GM19328 (cell line): ENCODE measurements around the gene PAX2.

Source experiments
- ATAC-seq: cut with Tn5 transposase; IDR thresholded peaks from one replicate; pipeline ENCODE4 v1.9.1; 2021; ENCODE audit warnings: mild to moderate bottlenecking, moderate library complexity; ENCODE audit not compliant: unreplicated experiment

The PAX2 gene

DNA sequence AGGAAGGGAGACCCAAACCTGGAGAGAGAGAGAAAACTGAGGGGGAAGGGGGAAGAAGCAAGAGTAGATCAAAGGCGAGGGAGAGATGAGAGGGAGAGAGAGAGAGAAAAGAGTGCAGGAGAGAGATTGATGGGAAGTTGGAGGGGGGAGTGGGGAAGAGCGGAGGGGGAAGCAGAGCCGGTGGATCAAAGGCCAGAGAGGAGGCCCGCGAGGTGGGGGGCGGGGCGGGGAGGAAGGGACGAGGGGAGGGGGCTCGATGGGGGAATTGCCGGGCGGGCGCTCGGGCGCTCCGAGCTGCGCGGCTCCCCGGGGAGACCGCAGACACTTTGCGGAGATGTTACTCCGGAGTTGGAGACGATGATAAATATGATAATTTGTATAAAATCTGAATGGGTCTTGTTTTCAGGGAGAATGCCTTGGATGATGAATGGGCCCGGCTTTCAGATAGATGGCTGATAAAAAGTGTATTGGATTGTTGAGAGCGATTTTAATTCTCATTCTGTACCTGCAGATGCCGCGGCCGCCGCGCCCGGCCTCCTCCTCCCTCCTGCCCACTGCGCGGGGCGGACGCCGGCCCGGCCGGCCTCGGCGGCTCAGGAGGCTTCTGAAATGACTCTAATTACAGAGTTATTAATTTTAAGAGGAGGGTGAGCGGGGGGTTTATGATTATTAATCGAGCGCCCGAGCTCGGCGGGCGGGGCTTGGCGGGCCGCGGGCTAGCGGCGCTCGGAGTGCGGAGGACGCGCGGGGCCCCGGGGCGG lies 21.4 kb upstream of the PAX2 start:
- ATAC-seq, result no peak

DNA sequence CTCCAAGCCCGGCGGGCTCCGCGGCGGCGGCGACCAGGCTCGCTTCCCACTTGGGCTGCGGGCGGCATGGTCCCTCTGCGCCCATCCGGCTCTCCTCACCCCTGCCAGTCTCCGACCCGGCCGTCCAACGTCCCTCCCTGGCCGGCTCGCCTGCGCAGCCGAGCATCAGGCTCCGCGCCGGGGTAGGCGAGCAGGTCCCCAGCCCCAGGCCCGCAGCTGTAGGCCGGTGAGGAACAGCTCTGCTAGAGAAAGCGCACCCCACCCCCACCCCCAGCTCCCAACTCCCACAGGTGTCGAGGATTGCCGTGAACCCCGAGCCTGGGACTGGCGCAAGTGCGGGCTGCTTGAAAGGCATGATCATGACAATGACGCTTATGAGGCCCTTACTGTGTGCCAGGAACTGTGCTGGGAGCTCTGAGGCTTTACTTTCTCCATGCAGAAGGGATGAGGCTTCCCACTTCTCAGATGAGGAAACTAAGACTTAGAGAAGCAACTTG lies 20.8 kb upstream of the PAX2 start:
- no peak for ATAC-seq

DNA sequence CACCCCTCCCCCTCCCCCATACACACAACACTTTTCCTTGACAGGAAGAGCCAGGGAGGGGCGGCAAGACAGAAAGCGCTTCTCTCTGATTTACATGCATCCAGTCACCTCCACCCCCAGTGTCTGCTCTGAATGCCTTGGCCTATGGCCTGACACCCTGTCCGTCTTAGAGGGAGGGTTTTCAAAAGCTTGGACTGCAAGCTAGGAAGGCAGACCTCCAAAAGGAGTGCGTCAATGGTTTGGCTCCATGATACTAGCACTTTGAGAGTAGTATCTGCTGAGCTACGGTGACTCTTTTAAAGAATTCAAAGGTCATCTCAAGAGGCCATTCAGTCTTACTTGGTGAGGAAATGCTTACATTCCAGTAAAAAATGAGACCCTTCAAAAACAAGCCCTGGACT lies 20.3 kb upstream of the PAX2 start:
- ATAC-seq, result no peak

DNA sequence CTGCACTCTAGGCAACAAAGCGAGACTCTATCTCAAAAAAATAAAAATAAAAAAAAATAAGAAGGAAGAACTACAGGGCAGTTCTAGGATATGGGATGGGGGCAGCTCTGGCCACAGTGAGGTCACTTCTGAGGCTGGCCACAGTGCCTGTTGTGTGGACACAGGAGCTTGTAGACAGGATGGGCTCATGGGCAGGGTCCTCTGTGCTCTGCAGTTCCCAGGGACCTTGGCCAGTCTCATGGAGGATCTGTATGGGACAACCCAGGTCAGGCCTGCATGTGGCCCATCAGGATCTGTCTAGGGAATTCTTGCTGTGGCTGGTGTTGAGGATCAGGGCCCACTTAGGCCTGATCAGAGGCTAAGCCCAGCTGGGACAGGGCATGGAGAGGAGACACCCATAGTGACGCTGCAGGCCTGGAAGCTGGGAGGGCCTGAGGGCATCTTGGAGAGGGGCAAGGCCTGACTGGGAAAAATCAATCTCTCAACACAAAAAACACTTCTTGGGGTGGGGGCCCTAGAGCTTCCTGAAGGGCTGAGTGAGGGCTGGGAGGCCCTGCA lies 19.4 kb upstream of the PAX2 start:
- no peak for ATAC-seq

DNA sequence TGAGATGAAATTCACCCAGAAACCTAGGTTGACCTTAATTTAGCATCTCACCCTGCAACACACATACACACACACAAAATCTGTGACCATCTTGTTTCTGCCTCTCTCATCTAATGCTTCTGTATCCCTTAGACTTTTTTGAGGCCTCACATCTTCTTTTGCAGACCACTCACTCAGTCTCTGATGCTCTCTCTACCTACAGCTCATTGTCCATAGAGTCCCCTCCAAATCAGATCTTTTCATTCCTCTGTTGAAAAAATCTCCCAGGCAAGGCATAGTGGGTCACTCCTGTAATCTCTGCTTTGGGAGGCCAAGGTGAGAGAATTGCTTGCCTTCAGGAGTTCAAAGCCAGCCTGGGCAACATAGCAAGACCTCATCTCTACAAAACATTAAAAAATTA lies 17.6 kb upstream of the PAX2 start:
- no peak for ATAC-seq

DNA sequence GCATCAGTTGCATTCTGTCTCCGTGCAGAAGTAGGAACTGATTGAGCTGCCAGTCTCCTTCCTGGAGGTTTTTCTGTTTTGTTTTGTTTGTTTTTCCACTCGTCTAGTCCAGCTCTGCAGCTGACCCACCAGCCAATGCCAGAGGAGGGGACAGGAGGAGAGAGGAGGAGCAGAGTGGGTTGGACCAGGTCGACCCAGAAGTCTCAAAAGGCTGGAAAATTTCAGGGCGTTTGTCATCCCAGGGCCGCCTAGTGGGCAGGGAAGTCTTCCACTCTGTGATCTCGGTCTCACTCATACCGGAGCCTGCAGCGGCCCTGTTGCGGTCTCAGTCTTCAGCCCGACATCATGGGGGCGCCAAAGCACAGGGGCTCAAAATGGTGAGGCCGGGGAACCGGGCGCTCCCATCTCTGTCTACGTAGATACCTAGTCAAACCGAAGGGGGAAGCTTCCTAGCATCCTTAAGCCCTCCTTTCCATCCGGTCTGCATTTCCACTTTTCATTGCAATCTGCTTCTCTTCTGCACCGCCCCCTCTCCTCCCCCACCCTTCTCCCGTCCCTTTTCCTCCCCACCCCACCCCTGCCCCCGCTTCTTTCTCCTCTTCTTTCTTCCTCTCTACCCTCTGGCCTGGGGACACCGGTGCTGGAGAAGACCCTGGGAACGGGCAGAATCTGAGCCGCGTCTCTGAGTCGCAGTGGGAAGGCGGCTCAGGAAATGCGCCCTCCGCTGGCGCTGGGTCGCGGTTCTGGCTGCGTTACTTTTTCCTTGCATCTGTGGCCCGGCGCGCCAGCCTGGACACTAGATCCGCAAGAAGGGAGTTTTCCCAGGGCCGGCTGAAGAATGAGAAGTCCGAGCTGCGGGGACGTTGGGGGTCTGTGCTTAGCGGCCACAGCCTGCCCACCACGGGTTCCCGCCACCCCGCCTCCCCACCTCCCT lies 16.2 kb upstream of the PAX2 start:
- no peak for ATAC-seq

DNA sequence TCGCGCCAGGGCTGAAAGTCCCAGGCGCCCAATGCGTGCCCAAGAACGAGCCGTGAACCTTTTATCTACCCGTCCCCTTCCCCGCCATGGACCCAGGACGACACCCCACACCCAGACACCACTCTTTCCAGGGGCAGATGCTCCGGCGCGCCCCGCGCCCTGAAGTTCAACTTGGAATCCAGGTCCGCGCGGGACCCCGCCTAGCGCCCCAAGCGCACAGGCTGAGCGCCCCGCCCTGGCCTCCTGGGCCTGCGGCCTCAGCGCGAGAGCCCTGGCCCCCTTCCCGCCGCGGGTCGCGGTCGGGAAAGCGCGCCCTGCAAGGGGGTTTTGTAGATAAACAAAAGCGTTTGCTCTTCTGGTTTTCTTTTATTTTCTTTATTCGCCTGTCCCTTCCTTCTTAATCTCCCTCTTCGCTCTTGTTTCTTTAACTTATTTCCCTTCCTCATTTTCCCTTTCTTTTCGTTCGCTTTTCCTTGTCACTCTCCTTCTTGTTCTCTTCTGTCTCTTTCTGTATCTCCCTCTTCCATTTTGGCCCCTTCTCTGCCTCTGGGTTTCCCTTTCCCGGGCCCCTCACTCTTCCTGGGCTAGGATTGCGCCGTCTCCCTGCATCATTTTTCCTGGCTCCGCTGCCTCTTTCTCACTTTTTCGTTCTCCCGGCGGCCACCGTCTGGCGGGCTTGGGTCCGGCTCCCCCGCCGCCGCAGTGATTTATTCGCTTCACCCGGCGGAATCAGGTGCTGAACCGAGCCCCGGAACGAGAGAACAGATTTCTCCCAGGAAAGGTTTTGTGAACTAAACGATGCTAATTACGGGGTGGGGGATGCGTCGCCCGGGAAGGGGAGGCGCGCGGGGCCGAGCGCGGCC lies 15.3 kb upstream of the PAX2 start:
- ATAC-seq, result no peak

DNA sequence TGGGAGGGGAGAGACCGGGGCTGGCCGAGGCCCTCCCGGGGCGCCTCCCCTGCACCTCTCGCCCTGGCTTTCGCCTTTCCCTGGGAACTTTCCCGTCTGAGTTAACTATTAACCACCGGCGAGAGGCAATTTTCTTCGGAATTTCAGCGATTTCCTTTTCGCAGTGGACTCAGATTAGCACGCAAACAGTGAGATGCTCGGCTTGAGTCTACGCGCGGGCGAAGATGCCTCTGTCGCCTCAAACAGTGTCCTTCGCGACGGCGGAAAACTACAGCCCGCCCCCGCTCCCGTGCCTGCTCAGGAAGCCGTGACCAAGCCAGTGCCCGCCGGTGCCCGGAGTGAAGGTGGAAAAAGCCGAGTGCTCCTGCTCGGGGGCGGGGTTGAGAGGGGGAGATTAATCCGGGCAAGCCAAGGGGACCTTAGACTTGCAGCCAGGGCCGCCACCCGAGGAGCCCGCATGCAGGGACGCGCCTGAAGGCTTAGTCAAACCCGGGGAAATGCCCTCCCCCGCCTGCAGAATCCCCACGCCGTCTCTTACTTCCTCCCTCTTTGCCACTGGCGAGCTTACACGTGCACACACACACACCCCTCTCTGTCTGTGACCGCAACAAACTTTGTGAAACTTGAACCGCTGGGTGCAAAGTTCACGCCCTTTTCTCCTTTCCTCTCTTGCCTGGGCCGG lies 14.5 kb upstream of the PAX2 start:
- no peak for ATAC-seq

DNA sequence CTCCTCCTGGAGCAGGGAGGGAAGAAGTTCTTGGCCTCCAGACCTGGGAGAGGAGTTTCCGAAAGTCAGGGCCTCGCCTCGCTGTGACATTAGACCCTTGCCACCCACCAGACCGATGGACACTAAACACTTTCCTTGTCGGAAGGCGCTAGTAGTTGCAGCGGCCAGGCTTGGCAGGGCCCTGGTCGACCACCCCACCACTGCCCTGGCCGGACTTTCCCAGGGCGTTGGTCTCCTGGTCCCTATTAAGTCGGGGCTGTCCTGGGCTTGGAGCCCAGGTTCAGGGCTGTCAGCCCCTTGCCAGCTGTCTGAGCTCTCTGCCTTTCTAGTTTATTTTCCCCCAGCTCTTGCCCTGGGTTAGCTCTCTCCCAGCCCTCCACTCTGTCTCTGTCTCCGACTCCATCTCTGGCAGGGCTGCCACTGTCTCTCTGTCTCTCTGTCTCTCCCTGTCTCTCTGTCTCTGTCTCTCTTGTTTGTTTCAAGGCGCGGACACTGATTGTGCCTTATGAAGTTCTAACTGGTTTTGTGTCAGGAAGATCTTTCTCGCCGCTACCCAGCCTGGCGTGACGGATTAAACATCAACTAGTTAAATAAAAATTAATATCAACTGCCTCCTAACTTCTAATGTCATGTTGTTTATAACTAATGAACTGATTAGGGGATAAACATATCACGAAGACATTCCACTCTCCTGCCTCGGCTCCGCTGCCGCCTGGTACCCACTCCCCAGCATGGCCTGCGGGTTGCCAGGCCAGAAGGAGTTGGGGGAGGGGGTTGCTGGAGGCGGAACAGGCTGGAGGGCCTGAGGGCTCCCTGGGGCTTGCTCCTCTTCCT lies 13.8 kb upstream of the PAX2 start:
- ATAC-seq, result no peak

DNA sequence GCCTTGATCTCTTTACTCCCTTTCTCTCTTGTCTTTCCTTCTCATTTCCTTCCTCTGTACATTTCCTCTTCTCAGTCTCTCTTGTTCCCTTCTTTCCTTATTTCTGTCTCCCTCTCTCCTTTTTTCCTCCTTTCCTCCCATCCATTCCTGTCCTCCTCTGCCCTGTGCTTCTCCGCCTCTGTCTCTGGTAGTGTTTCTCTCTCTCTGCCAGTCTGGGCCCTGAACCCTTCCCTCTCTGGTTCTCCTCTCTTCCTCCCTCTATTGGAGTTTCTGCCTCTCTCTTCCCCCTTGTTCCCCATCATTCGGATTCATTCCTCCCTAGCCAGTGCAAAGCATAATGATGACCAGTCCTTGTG lies 13.2 kb upstream of the PAX2 start:
- ATAC-seq, result no peak

DNA sequence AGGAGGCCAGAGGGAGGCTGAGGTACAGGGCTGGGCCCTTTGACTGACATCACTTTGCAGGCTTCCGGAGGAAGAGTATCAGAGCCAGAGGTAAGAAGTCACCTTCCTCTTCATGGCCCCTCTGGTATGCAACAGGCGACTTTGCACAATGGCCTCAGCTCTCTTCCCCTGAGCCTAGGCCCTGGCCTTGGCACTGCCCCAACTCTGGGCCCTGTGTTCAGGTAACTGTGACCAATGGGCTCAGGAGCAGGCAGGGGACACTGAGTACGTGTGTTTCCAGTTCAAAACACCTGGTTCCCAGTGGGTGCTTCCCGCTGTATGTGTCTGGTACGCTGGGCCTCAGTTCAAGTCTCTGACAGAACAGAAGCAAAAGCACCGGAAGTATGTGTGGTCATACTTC lies 12.1 kb upstream of the PAX2 start:
- no peak for ATAC-seq

DNA sequence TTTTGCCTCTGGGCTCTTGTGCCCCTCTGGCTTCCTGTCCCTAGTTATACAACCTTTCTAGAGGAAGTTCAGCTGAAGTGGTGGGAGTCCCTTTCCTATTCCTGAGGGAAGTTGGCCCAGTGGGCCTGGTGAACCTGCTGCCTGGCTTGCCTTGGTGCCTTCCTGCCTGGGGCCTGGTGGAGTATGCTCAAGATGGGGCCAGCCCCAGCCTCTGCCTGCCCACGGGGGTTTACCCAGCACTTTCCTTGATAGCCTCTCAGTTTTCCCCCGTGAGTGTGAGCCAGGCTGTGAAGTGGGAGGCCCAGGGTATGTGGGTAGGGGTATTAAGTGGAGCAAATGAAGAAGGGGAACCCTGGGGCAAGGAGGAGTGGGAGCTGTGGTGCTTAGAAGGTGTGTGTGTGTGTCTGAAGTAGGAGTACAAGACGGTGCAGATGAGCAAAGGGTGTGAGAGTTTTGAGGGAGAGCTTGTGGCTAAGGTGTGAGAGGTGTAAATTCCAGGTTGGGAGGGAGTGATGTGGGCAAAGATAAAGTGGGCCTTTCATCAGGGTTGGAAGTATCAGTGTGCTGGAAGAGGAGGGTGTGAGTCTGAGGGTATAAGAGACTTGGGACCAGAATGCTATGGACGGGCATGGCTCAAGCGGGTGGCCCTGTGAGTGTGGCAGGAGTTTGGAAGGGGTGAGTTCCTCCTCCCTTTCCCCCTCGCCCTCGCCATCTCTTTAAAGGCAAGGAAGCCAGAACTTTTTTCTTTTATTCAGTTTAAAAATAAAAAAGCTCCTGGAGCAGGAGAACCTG lies 10.9 kb upstream of the PAX2 start:
- ATAC-seq, result no peak

DNA sequence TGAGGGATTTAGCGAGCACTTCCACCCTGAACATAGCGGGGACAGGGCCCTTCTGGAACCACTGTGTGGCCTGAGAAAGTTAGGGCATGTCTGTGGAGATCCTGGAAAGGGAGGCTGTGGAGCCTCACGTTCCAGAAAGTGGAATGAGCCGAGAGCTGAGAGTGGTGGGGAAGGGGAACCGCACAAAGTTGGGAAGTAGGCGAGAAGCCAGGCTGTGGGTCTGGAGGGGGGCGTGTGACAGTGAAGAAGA lies 10.4 kb upstream of the PAX2 start:
- ATAC-seq, result no peak

DNA sequence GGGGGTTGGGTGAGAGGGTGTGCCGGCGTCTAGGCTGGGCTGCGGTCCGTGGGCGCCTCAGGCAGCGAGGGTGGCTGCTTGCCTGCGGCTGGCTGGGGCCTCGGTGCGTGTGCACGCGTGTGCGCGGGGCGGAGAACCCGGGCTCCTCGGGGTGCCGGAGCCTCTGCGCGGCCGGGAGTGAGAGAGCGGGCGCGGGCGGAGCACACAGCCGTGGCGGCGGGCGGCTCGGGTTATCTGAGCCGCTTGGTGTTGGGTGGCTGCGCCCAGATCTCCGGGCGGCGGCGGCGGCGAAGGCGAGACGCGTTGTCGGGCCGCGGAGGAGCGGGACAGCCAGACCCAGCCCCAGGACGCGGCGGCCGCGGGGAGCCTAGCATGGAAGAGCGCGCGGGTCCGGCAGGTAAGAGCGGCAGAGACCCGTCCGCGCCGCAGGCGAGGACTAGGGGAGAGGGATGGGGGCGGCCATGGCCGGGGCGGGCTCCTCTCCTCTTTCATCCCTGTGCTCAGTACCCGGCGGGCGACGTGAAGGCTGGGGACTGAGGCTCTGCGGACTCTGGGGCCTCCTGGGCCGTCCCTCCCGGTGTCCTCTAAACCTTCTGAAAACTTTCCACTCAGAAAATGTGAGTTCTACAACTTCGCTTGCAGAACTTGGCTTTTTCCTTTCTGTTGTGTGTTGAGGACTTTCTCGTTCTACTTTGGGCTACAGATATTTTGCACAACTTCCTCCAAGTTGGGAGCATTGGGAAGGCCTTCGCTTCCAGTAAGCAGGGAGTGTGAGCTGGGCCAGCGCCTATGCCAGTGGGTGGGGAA lies 9.8 kb upstream of the PAX2 start:
- no peak for ATAC-seq

DNA sequence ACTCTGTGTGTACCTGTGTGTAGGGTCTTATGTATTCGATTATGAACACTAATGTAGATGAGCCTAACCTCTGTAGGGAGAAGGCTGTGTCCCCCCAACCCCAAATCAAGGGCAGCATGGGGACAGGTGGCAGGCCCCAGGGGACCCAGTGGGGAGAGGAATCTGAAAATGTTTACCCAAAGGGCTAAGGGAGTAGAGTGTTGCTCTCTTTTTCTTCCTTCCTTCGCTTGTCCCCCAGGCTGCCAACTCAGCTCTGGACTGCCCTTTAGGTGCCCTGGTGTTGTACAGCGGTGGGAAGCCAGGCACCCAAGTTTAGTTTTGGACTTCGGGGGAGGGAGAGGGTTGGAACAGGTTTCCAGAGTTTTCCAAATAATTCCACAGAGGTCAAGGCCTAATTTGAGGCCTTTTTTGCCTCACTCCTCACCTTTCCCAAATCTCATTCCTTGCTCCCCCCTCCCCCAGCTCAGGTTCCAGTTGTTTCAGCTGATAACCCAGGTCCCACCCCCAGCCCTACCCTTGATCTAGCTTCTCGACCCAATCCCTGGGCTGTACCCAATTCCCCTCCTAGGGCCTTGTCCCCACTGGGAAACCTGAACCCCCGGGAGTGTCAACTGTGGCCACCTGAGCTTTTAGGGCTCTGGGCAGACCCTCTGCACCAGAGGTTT lies 9.1 kb upstream of the PAX2 start:
- no peak for ATAC-seq

DNA sequence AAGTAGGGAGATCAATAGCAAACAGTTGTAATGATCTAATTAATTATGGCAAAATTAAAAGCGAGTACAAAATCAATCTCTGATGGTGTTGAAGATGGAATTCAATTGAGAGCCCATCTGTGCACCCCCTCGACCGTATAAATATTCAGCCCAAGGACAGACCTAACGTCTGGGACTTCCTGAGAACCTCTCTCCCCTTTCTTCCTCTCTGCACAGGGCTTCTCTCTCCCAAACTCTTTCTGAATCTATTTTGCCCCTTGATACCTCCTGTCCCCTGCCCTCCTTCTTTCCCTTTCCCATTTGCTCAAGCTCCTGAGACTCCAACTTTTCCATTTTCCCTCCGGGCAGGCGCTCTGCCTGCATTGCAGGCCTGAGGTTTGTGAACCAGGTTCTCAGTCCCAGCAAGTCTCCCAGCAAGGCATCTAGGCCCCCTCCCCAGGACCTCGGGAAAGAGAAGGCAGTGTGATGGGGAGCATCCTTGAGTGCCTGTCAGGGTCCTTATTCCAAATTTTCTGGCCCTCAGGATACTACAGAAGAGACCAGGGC lies 8.5 kb upstream of the PAX2 start:
- ATAC-seq, result no peak

DNA sequence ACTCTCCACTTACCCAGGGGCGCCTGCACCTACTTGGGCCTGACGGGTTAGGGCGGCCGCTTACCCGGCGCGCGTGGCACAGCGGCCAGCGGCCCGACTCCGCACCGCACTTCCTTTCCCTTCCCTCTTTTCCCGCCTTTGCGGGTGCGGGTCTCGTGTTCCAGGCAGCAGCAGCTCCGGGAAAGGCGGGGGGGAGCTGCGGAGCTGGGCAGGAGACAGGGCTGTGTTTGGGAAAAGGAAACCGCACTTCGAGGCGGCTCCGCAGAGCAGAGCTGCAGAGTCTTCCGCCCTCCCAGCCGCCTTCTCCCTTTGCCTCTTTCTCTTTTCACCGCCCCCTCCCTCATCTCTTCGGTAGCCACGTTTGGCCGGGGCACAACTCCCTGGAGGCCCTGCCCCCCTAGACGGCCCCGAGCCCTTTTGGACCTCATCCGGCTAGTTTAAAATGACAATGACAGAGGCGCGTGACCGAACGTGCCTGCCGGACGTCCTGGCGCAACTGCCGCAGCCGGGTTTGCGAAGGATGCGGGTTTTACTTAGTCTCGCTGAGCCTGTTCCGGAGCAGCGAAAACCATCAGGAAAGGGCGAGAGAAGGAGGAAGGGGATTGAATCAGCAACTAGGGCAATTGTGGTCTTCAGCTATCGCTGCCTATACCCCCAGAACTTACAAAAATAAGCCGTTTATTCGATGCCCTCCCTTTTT lies 7.9 kb upstream of the PAX2 start:
- no peak for ATAC-seq
